WERI-Rb-1 (cell line): ENCODE results near the gene TMEM204.
A peak's percentile ranks its signal among the peaks of the same experiment; 100 is the strongest.

ENCODE experiments used
- DNase-seq: peaks from one replicate; pipeline ENCODE4 v3.0.0-alpha.2; 2020
- H3K27ac ChIP-seq: fragments of 250-450 bp; sonication (Bioruptor Pico); 2 replicates; pipeline ENCODE4 v1.5.1; 2020; ENCODE audit warnings: mild to moderate bottlenecking, moderate library complexity
- H3K27me3 ChIP-seq: fragments of 250-450 bp; sonication (Bioruptor Pico); 2 replicates; pipeline ENCODE4 v1.5.1; 2021; ENCODE audit warnings: mild to moderate bottlenecking, low read depth, moderate library complexity; ENCODE audit not compliant: insufficient read depth, severe bottlenecking
- H3K36me3 ChIP-seq: fragments of 250-450 bp; sonication (Bioruptor Pico); 2 replicates; pipeline ENCODE4 v1.5.1; 2020; ENCODE audit warnings: mild to moderate bottlenecking, moderate library complexity
- H3K4me3 ChIP-seq: 2 replicates; pipeline ENCODE4 v1.5.1; 2011; ENCODE audit warnings: low read depth, mild to moderate bottlenecking, control low read depth, low read length
- H3K9me3 ChIP-seq: fragments of 250-450 bp; sonication (Bioruptor Pico); 2 replicates; pipeline ENCODE4 v1.5.1; 2021; ENCODE audit warnings: mild to moderate bottlenecking, moderate library complexity; ENCODE audit not compliant: severe bottlenecking
- TF ChIP-seq, protein P1 (sequence below): IDR thresholded peaks from 2 replicates; pipeline ENCODE4 v1.5.1; 2011; ENCODE audit warnings: low read depth, mild to moderate bottlenecking, control low read depth, inconsistent platforms, low read length

TMEM204 gene

DNA sequence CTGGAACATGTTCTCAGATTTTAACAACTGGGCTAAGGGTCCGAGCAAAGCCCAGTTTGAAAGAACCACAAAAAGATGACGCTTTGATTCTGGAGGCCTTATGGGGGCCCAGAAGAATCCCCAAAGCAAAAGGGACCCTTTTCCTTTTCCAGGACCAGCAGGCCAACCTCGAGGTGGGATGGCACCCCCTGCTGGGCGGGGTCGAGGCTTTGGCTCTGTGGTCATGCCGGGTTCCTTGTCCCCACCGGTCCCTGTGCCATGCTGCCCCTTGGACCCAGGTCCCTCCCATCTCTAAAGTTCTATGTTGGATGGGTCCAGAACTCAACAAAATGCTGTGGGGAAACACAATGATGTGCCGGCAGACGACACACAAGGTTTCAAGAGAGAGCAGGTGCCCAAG is 30.9 kb downstream of the TMEM204 start:
- Histone ChIP-seq H3K4me3 (no peak overlapping the region), H3K36me3 (peaks cover 42% of the 10 kb centered on the region), H3K27ac (no peak overlapping the region), H3K9me3 (no peaks in the 10 kb centered on the region), H3K27me3 (no peaks in the 10 kb centered on the region)
- DNase-seq: peak; percentile 35
- TF ChIP-seq, protein P1, sequence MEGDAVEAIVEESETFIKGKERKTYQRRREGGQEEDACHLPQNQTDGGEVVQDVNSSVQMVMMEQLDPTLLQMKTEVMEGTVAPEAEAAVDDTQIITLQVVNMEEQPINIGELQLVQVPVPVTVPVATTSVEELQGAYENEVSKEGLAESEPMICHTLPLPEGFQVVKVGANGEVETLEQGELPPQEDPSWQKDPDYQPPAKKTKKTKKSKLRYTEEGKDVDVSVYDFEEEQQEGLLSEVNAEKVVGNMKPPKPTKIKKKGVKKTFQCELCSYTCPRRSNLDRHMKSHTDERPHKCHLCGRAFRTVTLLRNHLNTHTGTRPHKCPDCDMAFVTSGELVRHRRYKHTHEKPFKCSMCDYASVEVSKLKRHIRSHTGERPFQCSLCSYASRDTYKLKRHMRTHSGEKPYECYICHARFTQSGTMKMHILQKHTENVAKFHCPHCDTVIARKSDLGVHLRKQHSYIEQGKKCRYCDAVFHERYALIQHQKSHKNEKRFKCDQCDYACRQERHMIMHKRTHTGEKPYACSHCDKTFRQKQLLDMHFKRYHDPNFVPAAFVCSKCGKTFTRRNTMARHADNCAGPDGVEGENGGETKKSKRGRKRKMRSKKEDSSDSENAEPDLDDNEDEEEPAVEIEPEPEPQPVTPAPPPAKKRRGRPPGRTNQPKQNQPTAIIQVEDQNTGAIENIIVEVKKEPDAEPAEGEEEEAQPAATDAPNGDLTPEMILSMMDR: peak; percentile 55

- TF ChIP-seq, protein P1: no peak
- peaks cover 34% of the 10 kb centered on the region for H3K36me3 ChIP-seq
- no peak for DNase-seq
- H3K9me3 ChIP-seq: no peaks in the 10 kb centered on the region
- no peak overlapping the region for H3K4me3 ChIP-seq
- no peak overlapping the region for H3K27ac ChIP-seq
- H3K27me3 ChIP-seq: no peaks in the 10 kb centered on the region
These were observed 31.8 kb downstream of the TMEM204 start for GRCh38 chr16:1565083-1565805.

DNA sequence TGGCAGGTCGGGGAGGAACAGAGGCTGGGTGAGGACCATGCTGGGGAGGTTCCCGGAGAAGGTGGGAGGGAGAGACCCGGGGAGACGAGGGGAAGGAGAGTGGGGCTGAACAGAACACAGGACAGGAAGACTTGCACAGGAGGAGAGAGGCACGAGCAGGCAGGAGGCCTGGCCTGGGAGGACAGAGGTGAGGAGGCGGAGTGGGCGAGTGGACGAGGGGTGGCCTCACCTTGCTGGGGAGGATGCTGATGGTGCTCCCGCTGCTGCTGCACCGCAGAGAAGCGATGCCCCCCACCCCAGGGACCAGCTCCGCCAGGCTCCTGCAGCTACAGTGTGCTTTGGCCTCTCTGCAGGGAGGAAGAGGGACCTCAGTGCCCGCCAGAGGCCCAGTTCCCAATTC is 34.5 kb downstream of the TMEM204 start:
- no peaks in the 10 kb centered on the region for H3K27me3 ChIP-seq
- no peaks in the 10 kb centered on the region for H3K9me3 ChIP-seq
- no peak for DNase-seq
- H3K27ac ChIP-seq: no peak overlapping the region
- peaks cover 30% of the 10 kb centered on the region for H3K36me3 ChIP-seq
- H3K4me3 ChIP-seq: no peak overlapping the region
- TF ChIP-seq, protein P1: no peak

GRCh38 chr16:1571012-1571671 is 37.7 kb downstream of the TMEM204 start:
- Histone ChIP-seq H3K27me3 (no peaks in the 10 kb centered on the region), H3K27ac (no peak overlapping the region), H3K4me3 (no peak overlapping the region), H3K9me3 (no peaks in the 10 kb centered on the region), H3K36me3 (peaks cover 21% of the 10 kb centered on the region)
- TF ChIP-seq, protein P1: no peak
- no peak for DNase-seq

DNA sequence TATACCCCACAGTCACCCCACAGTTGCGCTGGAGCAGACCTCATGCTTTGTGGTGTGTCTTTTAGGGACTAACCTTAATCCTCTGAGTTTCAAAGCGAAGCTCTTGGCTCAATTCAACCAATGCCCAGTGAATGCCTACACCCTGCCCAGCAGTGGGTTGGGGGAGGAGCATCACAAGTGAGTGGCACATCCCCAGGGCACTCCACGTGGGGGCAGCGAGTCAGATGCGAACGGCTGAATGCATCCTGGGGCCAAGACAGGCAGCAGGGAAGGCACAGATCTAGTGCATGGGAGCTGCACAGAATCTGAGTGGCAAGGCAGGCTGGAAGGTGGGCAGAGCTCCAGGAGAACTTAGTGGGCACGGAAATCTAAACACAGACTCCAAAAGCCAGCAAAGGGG is 39.2 kb downstream of the TMEM204 start:
- DNase-seq: no peak
- TF ChIP-seq, protein P1: no peak
- H3K9me3 ChIP-seq: no peaks in the 10 kb centered on the region
- no peaks in the 10 kb centered on the region for H3K27me3 ChIP-seq
- H3K4me3 ChIP-seq: no peak overlapping the region
- no peak overlapping the region for H3K27ac ChIP-seq
- peaks cover 21% of the 10 kb centered on the region for H3K36me3 ChIP-seq
